H1 (cell line): ENCODE results near the gene GPA33.

ENCODE experiments used
- BRCA1 ChIP-seq: IDR thresholded peaks from 2 replicates; pipeline ENCODE4 v1.6.1; 2012; ENCODE audit warnings: low read depth, low read length, improper control_type of control experiment
- CHD2 ChIP-seq: IDR thresholded peaks from 2 replicates; pipeline ENCODE4 v1.6.1; 2012; ENCODE audit warnings: low read length, improper control_type of control experiment
- CTCF ChIP-seq, 3 experiments: IDR thresholded peaks; 1 replicate in 2 of 3; 2 replicates in 1 of 3; pipeline versions ENCODE4 v1.5.1 to v1.6.1; 2011; ENCODE audit warnings: low read length in 3 of 3, mild to moderate bottlenecking in 3 of 3, inconsistent platforms in 2 of 3, low read depth in 1 of 3, moderate library complexity in 1 of 3; ENCODE audit not compliant: insufficient read depth in 1 of 3; ENCODE audit errors: control extremely low read depth in 1 of 3
- EP300 ChIP-seq, 2 experiments: IDR thresholded peaks; 1 replicate in 1 of 2; 2 replicates in 1 of 2; pipeline ENCODE4 v1.6.1; 2011 to 2012; ENCODE audit warnings: low read depth in 2 of 2, low read length in 2 of 2, mild to moderate bottlenecking in 2 of 2, borderline replicate concordance in 1 of 2, inconsistent platforms in 1 of 2, moderate library complexity in 1 of 2
- EZH2 ChIP-seq: fragments of 200-600 bp; sonication (generic); IDR thresholded peaks from 2 replicates; pipeline ENCODE4 v1.7.1; 2012; ENCODE audit warnings: low read depth, mild to moderate bottlenecking, moderate library complexity, low read length, inconsistent platforms; ENCODE audit not compliant: severe bottlenecking
- MAX ChIP-seq: IDR thresholded peaks from 2 replicates; pipeline ENCODE4 v1.6.1; 2012; ENCODE audit warnings: inconsistent platforms
- POLR2A ChIP-seq, 2 experiments: IDR thresholded peaks; 1 replicate in 1 of 2; 2 replicates in 1 of 2; pipeline ENCODE4 v1.6.1; 2011; ENCODE audit warnings: low read depth in 2 of 2, low read length in 2 of 2, mild to moderate bottlenecking in 2 of 2; ENCODE audit errors: control extremely low read depth in 1 of 2
- POLR2AphosphoS5 ChIP-seq: IDR thresholded peaks from 2 replicates; pipeline ENCODE4 v1.6.1; 2011; ENCODE audit warnings: low read depth, low read length
- SUZ12 ChIP-seq: fragments of 200-600 bp; sonication (generic); IDR thresholded peaks from 2 replicates; pipeline ENCODE4 v1.6.1; 2012; ENCODE audit warnings: mild to moderate bottlenecking, inconsistent platforms, low read length, moderate library complexity, mixed read lengths
- TAF1 ChIP-seq: IDR thresholded peaks from 2 replicates; pipeline ENCODE4 v1.6.1; 2011; ENCODE audit warnings: mild to moderate bottlenecking, low read depth, low read length
- USF2 ChIP-seq: IDR thresholded peaks from 2 replicates; pipeline ENCODE4 v1.6.1; 2011; ENCODE audit warnings: low read length, improper control_type of control experiment

- TF ChIP-seq CTCF (IDR thresholded peaks at IDR 0.05; ENCODE audit: control extremely low read depth in 1 of 3, insufficient read depth in 1 of 3, low read depth in 1 of 3, low read length in 3 of 3), result no peak
- TF ChIP-seq SUZ12, result no peak
- no peak for TF ChIP-seq CHD2
- no peak for TF ChIP-seq EZH2
- no peak for TF ChIP-seq MAX
- TF ChIP-seq POLR2A (IDR thresholded peaks at IDR 0.05; ENCODE audit: control extremely low read depth in 1 of 2, low read depth in 2 of 2, low read length in 2 of 2), result no peak
- TF ChIP-seq POLR2AphosphoS5, result no peak
- no peak for TF ChIP-seq BRCA1
- TF ChIP-seq TAF1, result no peak
- no peak for TF ChIP-seq USF2
- TF ChIP-seq EP300 (IDR thresholded peaks at IDR 0.05; ENCODE audit: borderline replicate concordance in 1 of 2, low read depth in 2 of 2, low read length in 2 of 2), result no peak
Observed at GRCh38 chr1:167054531-167054930, 35.6 kb downstream of the GPA33 start.
